ENCODE data around the gene CAMK1D. TPM values are rescaled to one million over a fixed set of nuclear protein-coding genes. Genes with fewer than 3 reads are reported as not detected.

CAMK1D gene
- total RNA-seq, 1 donor, result 11.2 TPM

DNA sequence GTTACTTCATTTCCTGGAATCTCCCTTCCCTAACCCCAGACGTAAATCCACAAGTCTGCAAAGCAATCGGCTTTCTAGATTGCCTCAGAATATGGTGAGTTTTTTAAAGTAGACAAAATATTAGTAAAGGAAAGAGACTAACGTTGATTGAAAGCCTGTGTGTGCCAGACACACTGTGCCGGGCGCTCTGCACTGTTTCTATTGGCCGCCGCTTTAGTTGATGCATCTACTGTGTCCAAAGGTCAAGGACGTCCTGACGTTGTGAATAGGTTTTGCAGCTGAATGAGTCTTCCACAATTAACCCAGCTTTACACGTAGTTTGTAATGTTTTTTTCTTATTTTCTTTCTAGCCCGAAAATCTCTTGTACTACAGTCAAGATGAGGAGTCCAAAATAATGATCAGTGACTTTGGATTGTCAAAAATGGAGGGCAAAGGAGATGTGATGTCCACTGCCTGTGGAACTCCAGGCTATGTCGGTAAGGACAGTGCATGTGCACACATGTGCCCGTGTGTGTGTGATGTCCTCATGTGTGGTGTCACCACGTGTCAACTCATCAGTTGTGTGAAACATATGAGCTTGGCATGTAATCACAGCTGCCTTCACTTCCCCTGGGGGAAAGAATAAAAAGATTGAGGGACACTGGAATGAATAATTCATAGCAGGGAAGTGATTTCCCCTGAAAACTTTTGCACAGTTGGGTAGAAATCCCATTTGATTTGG, 420.1 kb downstream of the CAMK1D start:
- Histone ChIP-seq H3K79me2 (ENCODE audit: insufficient read depth, low read length) (no peaks in the 10 kb centered on the region), H3K36me3 (ENCODE audit: insufficient read depth, low read length) (no peaks in the 10 kb centered on the region), H4K20me1 (ENCODE audit: insufficient read depth, low read length) (no peaks in the 10 kb centered on the region), H3K4me3 (ENCODE audit: insufficient read depth, low read length) (no peak overlapping the region), H3K9me3 (ENCODE audit: low read depth, low read length) (no peaks in the 10 kb centered on the region), H3K27ac (ENCODE audit: low read depth, low read length) (no peak overlapping the region), H3K4me1 (ENCODE audit: insufficient read depth, low read length) (peaks cover 13% of the 10 kb centered on the region), H3K4me2 (ENCODE audit: insufficient read depth, low read length) (no peak overlapping the region), H3K27me3 (ENCODE audit: insufficient read depth, low read length) (no peaks in the 10 kb centered on the region), H2AFZ (ENCODE audit: low read length) (no peak overlapping the region)
- DNase-seq (ENCODE audit: insufficient read length, low spot score, missing footprints), result no peak
- TF ChIP-seq, protein P1, sequence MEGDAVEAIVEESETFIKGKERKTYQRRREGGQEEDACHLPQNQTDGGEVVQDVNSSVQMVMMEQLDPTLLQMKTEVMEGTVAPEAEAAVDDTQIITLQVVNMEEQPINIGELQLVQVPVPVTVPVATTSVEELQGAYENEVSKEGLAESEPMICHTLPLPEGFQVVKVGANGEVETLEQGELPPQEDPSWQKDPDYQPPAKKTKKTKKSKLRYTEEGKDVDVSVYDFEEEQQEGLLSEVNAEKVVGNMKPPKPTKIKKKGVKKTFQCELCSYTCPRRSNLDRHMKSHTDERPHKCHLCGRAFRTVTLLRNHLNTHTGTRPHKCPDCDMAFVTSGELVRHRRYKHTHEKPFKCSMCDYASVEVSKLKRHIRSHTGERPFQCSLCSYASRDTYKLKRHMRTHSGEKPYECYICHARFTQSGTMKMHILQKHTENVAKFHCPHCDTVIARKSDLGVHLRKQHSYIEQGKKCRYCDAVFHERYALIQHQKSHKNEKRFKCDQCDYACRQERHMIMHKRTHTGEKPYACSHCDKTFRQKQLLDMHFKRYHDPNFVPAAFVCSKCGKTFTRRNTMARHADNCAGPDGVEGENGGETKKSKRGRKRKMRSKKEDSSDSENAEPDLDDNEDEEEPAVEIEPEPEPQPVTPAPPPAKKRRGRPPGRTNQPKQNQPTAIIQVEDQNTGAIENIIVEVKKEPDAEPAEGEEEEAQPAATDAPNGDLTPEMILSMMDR (IDR thresholded peaks at IDR 0.05; ENCODE audit: extremely low read depth, low read depth, low read length), result no peak

DNA sequence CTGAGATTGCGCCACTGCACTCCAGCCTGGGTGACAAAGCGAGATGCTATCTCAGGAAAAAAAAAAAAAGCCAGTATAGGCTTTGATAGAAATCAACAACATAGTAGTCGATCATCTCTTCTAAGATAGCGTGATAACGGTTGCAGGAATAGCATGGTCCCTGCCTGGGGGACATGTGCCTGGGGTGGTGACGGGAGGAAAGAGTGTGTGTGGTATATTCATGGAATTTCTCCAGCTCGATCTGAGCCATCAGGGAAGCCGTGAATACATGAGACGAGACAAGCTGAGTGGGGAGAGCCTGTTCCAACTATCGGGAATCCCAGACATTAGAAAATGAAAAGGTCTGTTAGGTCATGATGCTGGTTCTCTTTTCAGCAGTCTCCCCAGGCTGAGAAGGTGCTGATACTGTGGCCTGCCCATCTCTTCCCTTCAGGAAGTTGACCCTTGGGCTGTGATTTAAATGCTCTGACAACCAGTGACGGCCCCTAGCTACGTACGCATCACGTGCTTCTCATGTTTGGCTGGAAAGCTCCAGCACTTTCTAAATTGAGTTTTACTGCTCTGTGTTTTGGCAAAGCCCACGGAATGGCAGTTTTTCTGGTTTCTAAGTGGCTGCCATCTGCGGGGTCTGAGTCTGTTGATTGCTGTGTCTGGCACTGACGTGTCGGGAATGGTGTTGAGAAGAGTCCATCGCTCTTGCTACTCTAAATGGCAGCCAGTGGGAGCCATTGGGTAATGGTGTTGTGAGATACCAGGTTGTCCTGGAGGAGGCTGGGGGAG, 422.8 kb downstream of the CAMK1D start:
- Histone ChIP-seq H3K27ac (ENCODE audit: low read depth, low read length) (no peak overlapping the region), H3K9me3 (ENCODE audit: low read depth, low read length) (no peaks in the 10 kb centered on the region), H3K79me2 (ENCODE audit: insufficient read depth, low read length) (no peaks in the 10 kb centered on the region), H3K4me3 (ENCODE audit: insufficient read depth, low read length) (no peak overlapping the region), H2AFZ (ENCODE audit: low read length) (no peak overlapping the region), H3K36me3 (ENCODE audit: insufficient read depth, low read length) (no peaks in the 10 kb centered on the region), H3K4me1 (ENCODE audit: insufficient read depth, low read length) (peaks cover 13% of the 10 kb centered on the region), H3K27me3 (ENCODE audit: insufficient read depth, low read length) (peaks cover 4% of the 10 kb centered on the region), H4K20me1 (ENCODE audit: insufficient read depth, low read length) (no peaks in the 10 kb centered on the region), H3K4me2 (ENCODE audit: insufficient read depth, low read length) (no peak overlapping the region)
- TF ChIP-seq, protein P1 (IDR thresholded peaks at IDR 0.05; ENCODE audit: extremely low read depth, low read depth, low read length), result no peak
- DNase-seq (ENCODE audit: insufficient read length, low spot score, missing footprints), result no peak

DNA sequence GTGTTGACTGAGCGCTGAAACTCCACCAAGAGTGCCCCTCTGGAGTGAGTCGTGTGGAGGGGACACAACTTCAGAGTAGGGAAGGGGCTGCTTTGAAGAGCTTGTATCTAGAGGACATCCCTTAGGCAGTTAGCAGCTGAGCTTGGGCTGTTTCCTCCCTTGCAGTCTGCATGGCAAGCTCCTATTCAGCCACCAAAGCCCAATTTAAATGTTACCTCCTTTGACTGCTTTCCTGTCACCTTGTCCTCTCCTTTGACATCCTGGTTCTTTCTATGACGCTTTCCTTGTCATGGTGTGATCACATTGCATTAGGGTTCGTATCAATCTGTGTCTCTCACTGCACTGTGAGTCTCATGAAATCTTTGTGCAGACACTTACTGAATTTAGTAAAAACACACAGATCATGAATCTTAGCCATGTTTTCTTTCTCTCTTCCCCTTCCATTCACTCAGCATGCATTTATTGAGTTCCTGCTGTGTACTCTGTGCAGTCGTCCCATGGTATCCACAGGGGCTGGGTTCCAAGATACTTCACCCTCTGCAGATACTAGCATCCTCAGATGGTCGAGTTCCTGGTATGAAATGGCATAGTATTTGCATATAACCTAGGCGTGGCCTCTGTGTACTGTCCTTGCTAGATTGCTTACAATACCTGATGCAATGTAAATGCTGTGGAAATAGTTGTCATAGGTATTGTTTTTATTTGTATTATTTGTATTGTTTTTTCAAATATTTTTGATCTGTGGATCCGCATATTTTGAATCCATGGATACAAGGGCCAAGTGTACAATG, 423.6 kb downstream of the CAMK1D start:
- no peak overlapping the region for H3K4me2 ChIP-seq (ENCODE audit: insufficient read depth, low read length)
- peaks cover 11% of the 10 kb centered on the region for H3K4me1 ChIP-seq (ENCODE audit: insufficient read depth, low read length)
- H3K36me3 ChIP-seq (ENCODE audit: insufficient read depth, low read length), result no peaks in the 10 kb centered on the region
- DNase-seq (ENCODE audit: insufficient read length, low spot score, missing footprints), result no peak
- no peak overlapping the region for H3K4me3 ChIP-seq (ENCODE audit: insufficient read depth, low read length)
- no peak overlapping the region for H2AFZ ChIP-seq (ENCODE audit: low read length)
- H4K20me1 ChIP-seq (ENCODE audit: insufficient read depth, low read length), result no peaks in the 10 kb centered on the region
- no peaks in the 10 kb centered on the region for H3K9me3 ChIP-seq (ENCODE audit: low read depth, low read length)
- H3K79me2 ChIP-seq (ENCODE audit: insufficient read depth, low read length), result no peaks in the 10 kb centered on the region
- TF ChIP-seq, protein P1 (IDR thresholded peaks at IDR 0.05; ENCODE audit: extremely low read depth, low read depth, low read length), result no peak
- peaks cover 4% of the 10 kb centered on the region for H3K27me3 ChIP-seq (ENCODE audit: insufficient read depth, low read length)
- H3K27ac ChIP-seq (ENCODE audit: low read depth, low read length), result no peak overlapping the region

Data from osteoblast (primary cell).